HG03354 (cell line): ENCODE measurements around the gene TAOK3.
"Not testable (repeated sequence)": the region's sequence is repeated elsewhere in the genome, so short reads cannot be mapped to it uniquely, and the experiment has no call there.

Experiments
- ATAC-seq: cut with Tn5 transposase; IDR thresholded peaks from one replicate; pipeline ENCODE4 v1.9.1; 2021; ENCODE audit warnings: mild to moderate bottlenecking; ENCODE audit not compliant: unreplicated experiment, poor library complexity, severe bottlenecking

Gene TAOK3

DNA sequence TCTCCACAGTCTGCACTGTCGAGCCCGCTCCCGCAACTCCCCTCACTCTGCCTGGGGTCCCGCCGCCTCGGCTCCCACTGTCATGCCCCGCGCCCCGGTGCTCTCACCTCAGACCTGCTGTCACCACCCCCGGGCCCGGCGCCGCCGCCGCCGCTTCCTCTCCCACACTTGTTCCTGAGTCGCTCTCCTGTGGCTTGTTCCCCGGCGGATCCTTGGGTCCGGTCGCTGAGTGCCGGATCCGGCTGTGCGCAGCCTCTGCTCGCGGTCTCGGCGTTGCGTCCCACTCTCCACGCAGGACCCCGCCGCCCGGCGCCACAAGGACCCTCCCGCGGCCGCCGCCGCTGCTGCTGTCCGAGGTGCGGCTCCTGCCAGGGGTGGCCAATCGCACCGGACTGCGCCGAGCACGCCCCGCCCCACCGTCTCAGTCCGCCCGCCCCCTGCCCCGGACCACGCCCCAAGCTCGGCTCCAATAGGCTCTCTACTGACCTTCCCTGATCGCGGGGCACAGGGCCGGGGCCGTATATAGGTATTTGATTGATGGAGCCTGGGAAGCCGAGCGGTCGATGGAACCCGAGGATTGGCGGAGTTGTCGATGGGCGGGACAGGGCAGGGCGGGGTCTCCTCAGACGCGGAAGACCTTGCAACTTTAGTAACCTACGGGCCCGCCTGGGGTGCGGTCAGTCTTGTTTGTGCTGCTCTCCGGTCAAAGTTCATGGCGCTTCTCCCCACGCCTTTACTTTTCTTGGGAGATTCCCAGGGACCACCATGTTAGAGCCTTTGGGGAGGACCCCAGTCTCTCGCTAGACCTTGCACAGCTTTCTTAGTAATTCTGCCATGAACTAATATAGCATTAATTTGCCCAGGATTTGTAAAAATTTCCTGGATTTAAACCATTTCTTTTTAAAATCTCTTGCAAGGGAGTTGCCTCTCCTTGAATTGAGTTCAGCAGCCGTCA, at the start of gene TAOK3:
Gene TAOK3 (minus strand): TSS at position 367 of the 955 bp plus-strand sequence. CDS start 117,340 bp downstream, outside the sequence.
- peak; percentile 83 for ATAC-seq

DNA sequence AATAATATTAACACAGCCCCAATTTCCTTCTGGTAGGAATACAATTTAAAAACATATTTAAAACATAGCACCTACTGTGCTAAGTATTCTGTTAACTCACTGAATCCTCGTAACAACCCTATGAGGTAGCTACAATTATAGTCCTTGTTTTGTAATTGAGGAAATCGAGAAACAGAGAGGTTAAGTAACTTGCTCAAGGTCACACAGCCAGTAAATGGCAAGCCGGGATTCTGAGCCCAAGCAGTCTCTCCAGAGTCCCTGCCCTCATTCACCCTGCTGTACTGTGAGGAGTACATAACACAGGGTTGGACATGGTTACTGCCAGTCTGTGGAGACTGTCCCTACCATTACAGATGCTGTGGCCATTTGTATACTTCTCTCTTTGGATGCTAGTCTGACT, 48.0 kb upstream of the TAOK3 start:
- ATAC-seq: no peak

DNA sequence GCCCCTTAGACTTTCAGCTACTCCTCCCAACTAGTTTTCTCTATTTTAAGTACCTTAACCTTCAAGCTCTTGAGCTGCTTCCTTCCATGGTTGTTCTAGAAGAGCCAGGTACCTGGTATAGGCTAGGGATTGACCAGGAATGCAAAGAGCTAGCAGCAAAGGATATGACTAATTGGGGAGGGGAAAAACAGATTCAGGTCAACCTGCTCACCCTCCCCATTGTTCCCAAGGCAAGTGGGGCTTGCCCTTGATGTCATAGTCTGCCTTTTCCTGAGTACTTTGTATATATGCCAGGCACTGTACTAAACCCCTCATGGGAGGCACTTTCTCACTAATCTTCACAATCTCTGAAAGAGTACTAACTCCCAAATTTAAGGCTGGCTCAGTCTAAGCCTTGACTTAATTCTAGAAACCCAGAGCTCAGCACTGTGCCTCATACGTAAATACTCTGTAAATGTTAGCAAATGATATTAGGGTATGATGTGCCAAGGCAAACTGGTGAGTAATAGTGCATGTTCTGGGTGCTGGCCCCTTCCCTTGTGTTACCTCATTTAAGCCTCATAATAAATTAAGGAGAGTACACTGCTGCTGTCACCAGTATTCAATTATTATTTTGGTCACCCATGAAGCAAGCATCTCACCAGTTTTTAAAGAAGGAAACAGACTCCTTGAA, 45.8 kb upstream of the TAOK3 start:
- no peak for ATAC-seq

DNA sequence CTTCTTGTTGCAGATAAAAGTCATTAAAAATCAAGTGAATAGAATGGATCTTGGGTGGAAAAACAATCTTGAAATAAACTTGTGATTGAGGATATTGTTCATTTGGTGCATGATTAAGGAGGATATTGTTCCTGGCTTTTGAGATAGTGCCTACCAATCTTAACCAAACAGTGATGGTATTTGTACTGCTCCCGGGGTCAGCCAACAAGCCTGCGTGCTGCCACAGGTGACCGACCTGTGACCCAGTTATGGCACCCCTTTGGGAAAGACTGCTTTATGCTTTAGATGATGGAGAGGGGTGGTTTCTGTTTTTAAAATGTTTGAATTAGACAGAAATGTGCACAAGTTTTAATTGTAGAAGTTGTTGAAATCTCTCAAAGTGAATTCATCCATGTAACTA, 45.2 kb upstream of the TAOK3 start:
- no peak for ATAC-seq

DNA sequence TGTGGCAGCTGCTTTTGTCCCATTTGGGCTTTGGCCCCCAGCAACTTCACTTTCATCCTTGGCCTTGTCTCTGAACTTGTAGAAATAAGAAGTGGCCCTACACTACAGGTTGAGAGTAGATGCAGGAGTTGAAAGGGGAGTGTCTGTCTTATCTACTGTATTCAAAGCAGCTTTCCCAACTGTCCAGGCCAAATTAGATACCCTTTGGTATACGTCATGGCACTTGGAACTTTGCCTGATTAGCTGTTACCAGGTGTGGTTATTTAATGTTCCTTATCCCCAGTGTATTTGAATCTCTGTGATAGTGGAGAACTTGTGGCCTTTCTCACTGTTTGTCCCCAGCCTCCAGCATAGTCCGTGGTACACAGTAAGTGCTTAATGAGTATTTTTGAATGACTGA, 37.1 kb upstream of the TAOK3 start:
- no peak for ATAC-seq

DNA sequence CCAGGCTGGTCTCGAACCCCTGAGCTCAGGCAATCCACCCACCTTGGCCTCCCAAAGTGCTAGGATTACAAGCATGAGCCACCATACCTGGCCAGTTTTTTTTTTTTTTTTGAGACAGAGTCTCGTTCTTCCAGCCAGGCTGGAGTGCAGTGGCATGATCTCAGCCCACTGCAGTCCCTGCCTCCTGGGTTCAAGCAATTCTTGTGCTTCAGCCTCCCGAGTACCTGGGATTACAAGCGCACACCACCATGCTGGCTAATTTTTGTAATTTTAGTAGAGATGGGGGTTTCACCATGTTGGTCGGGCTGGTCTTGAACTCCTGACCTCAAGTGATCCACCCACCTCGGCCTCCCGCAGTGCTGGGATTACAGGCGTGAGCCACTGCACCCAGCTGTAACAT, 35.5 kb upstream of the TAOK3 start:
- not testable (repeated sequence) for ATAC-seq

DNA sequence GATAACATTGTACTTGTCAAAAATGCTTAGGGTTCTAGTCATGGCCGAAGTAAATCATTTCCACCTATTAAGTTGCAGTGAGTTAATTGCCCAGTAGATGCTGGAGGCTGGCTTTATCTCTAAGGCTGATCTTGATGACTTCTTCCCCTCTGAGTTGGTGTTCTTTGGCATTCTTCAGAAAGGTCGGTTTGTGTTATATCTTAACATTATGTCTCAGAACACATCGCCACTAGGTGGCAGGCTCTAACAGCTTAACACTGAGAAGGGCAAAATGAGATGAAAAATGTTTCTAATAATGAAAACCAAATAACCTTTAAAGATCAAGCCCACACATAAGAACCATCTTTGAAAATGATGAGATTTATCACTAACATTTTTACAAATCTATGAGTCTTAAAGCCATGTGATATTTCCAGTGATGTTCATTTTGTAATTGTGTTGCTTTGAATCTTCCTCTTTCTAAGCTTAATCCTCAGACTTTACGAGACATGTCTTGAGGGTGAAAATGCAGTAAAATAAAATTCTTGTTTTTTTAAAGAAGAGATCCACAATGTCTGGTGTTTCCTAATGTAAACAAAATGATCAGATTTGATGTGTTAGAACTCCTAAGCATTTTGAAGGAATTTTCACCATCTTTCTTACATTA, 32.3 kb upstream of the TAOK3 start:
- peak; percentile 68 for ATAC-seq

DNA sequence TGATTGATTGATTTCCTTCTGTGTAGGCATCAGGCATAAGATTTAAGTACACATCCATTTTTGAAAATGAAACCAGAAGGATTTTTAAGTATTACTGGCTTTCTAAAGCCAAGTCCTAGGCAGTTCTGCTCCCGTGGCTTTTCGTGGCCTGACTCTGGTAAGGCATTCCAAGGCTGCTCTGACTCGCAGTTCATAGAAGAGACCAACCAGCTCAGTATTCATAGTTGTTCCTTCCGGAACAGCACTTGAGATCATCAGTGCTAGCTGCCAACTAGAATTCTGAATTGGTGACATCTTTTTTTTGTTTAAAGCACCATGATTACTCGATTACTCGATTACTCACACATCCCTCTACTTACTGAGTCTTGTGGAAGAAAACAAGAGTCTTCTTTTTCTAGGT, 29.5 kb upstream of the TAOK3 start:
- no peak for ATAC-seq

DNA sequence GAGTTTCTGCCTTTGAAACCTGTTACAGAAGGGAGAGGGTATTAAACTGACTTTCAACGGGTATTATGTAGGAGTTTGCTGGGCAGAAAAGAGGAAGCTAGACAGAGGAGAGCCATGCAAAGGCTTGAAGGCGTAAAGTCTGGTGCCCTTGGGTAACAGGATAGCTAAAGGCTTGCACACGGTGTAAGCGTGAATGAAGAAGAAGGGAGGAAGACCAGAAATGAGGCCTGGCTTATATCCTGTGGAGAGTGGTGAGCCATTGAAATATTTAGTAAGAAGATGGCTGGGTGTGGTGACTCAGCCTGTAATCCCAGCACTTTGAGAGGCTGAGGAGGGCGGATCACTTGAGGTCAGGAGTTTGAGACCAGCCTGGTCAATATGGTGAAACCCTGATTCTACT, 26.2 kb upstream of the TAOK3 start:
- ATAC-seq: no peak

DNA sequence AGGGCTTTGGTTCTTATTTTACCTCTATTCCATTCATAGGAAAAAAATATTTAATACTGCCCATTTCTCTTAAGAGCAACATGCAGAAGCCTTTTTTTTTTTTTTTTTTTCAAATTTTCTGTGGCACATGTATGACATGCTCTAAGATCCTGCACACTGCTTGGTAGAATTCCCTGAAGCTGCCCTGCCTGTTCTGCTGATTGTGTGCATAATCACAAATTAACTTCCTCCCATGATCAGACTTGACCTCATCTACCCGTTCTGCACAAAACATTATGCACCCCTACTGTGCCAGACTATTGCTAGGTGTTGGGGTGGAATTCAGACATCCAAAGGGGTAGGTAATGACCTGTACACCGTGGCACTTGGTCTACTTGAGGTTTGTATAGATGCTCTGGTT, 25.8 kb upstream of the TAOK3 start:
- no peak for ATAC-seq

DNA sequence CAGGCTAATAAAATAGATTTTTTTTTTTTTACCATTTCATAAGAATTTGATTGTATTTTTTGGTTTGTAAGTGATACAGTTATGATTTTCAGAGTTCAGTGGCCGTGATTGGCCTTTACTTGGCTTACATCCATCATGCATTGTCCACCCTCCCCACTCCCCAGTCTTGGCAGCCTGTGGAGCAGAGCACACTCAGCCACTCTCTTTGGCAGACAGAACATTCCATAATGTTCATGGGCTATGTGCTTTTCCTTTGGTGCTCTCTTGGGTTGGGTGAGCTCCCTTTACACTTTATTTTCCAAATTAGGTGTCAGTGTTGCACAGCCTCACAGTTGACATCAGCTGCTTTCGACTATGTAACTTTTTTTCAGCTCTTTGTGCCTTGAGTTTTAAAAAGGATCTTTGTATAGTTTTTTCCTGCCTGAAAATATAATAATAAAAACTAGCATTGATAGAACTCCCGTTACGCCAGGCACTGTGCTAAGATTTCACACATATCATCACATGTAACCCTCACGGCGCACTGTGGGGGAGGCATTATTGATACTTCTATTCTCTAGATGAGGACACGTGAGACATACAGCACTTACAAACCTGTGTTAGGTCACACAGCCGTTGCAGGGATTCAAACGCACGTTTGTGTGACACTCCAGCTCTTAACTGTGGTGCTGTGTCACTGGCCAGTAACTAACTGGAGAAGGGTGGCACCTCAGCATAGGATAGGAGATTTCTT, 25.2 kb upstream of the TAOK3 start:
- no peak for ATAC-seq

DNA sequence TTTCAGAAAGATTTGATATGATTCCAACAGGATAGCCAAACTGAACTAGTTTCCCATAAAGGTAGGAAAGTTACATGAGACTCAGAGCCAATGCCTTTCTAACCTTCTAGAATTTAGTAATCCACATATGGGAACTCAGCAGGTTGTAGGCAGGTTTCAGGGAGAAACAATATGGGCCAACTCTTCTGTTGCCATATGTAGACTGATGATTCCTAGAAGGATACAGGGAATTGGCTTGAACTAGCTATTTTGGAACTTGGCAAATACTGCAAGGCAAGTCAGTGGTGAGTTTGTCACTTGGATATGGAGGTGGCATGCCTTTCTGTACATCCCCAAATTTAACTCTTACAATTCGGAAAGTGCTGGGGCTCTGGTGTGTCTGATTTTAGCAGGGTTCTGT, 19.1 kb upstream of the TAOK3 start:
- no peak for ATAC-seq

DNA sequence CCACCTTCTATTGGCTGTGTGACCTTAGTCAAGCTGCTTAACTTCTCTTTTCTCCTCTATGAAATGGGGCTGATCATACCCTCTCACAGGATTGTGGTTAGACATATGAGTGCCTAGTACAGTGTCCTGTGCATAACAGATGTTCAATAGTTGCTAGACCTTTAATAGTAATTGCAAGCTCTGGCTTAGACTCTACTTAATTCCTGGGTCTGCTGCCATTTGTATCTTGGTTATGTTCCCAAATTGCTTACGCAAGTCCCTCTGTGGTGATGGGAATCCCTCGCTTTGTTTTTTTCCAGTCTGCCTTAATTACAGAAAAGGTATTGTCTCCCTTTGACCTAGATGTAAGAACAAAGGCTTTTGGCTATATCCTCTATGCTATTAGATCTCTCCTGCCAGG, 18.7 kb upstream of the TAOK3 start:
- ATAC-seq: no peak

DNA sequence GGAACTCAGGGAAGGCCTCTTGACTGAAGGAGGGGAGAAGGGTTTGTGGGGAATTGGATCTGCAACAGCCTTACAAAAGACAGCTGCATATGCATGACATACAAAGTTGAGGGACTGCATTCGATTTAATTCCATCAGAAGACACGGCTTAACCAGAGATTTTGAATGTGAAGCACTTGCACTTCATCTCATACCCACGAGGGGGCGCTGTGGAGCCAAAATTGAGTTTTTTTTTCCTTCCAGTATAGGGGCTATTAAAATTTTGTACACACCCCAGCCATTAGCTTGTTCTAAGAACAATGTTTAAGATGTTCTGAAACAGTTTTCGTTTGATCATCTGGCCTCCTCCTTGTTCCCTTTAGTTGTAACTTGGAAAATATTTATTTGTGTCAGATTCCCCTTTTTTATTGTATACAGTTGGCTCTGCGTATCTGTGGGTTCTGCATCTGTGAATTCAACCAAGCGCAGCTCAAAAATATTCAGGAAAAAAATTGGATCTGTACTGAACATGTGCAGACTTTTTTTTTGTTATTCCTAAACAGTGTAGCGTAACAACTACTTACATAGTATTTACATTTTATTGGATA, 5.3 kb upstream of the TAOK3 start:
- ATAC-seq: no peak

DNA sequence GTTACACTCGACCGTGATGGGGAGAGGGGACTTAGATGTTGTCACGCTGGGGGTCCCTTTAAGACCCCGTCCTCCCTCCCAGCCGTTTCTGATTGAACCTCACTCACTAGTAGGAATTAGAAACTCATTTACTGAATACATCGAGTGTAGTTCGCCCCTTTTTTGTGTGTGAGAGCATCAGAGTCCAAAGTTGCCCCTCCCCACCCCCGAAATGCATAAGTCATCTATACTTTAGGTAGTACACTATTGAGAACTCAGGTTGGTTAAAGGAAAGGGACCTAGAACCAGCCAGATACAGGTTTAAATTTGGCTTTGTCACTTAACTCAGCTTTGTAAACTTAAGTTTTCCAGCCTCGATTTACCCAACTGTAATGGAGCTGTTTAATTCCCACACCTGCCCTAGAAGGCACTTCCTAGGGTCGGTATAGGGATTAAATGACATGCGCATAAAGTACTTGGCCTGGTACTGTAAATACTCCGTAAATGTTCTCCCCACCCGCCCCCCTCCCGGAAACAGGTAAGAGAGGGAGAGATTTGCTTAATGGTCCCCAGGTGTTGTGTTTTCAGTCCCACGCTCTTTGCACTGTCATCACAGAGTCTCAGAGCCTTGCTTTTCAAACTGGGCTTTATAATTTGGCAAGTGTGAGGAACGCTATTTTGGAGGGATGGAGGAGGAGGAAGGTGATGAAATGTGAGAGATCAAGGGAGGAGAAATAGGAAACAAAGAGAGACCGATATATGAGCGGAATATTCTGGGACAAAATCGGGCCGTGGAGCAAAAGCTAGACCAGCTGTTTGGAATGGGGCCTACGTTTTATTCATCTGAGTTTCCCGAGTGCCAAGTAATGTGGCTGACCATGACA, 4.5 kb upstream of the TAOK3 start:
- no peak for ATAC-seq

DNA sequence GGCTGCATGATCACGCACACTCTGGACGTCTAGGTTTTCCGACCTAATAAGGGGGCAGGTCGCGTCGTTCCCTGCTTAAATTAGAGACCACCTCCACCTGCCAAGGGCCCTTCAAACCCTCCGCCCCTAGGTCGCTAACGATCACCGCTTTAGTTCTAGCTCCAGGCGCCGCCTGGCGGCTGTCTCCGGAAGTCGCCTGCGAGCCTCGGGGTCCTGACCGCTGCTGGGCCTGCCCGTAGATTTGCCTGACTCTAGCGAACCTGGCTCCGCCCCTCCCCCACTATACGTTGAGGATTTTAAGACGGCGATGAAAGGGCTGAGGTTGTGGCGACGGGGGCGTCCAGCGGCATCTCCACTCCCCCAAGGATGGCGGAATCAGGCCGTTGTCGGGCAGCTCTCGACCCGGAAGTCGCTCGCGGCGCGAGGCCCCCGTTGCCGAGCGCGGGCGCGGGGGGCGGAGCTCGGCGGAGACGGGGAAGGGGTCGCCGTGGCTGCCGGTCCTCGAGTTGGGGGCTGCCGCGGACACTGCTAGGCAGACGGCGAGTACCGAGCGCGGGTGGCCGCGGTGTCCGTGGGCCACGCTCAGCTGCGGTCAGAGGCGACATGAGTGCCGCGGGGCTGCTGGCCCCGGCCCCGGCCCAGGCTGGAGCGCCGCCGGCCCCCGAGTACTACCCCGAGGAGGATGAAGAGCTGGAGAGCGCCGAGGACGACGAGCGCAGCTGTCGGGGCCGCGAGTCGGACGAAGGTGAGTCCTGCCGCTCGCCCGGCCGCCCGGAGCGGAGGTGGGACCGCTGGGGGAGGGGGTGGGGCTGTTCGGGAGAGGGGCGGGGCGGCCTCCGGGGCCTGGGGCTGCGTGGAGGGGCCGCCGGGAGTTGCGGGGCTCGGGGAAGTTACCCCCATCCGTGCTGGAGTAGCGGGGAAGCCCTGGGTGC, 3.6 kb upstream of the TAOK3 start, which contains the start of gene SUDS3:
Gene SUDS3 (plus strand): TSS at position 467 of the 932 bp plus-strand sequence. CDS start 137 bp downstream, at position 604.
- peak; percentile 37 for ATAC-seq

DNA sequence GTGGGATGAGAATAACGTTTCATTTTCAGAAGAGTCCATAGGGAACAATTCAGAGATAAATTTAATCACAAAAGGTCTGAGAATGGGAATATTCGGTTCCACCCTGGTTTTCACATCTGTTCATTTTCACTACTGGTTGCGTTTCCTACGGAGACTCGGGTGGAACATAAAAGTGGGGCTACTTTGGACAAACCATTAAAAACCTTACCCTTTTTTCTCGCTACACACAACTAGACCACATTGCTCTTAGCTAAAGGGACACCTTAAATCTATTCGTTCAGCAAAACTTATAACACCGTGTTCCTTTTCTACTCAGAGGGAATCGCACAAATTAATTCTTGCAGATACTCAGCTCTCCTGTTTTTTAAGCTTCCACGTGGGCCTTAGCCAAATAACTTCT, 2.6 kb upstream of the TAOK3 start:
- ATAC-seq: no peak

DNA sequence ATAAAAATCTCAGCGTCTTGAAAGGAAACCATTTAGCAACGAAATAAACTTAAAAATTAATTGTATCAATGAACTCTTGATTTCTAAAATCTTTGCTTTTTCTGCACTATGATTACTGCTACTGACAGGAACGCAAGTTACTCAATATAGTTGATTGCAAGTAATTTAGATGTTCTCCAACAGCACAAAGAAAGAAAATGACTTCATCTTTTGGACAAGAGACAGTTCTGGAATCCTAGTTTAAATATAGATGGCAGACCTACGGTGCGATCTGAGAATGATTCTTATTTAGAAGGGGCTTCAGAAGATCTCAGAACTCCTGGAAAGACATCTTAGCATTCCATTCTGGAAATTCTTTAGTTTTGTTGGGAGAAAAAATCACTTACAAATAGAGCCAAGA, 2.2 kb upstream of the TAOK3 start:
- no peak for ATAC-seq
